Osteoblast (primary cell): Measurements from ENCODE around the gene CYP11A1. TPM values are rescaled to one million over a fixed set of nuclear protein-coding genes. Genes with fewer than 3 reads are reported as not detected.

Experiments used
- DNase-seq: peaks from one replicate; pipeline ENCODE4 v3.0.0; 2011; ENCODE audit warnings: low spot score, mixed read lengths; ENCODE audit not compliant: insufficient read length; ENCODE audit errors: missing footprints
- H2AFZ ChIP-seq: 2 replicates; pipeline ENCODE4 v1.6.0; 2011; ENCODE audit warnings: mild to moderate bottlenecking, low read length
- H3K27ac ChIP-seq: 2 replicates; pipeline ENCODE4 v1.5.1; 2011; ENCODE audit warnings: mild to moderate bottlenecking, low read depth, low read length, moderate library complexity
- H3K27me3 ChIP-seq: 2 replicates; pipeline ENCODE4 v1.6.0; 2012; ENCODE audit warnings: mild to moderate bottlenecking, control low read depth, inconsistent platforms, low read length, moderate library complexity; ENCODE audit not compliant: insufficient read depth
- H3K36me3 ChIP-seq: 2 replicates; pipeline ENCODE4 v1.5.1; 2011; ENCODE audit warnings: mild to moderate bottlenecking, low read length, control low read depth, moderate library complexity; ENCODE audit not compliant: insufficient read depth
- H3K4me1 ChIP-seq: 2 replicates; pipeline ENCODE4 v1.5.1; 2011; ENCODE audit warnings: mild to moderate bottlenecking, low read length, control low read depth, moderate library complexity; ENCODE audit not compliant: insufficient read depth
- H3K4me2 ChIP-seq: 2 replicates; pipeline ENCODE4 v1.6.0; 2011; ENCODE audit warnings: mild to moderate bottlenecking, low read length; ENCODE audit not compliant: insufficient read depth
- H3K4me3 ChIP-seq: fragments of 200-600 bp; sonication (generic); 3 replicates; pipeline ENCODE4 v1.5.1; 2012; ENCODE audit warnings: mild to moderate bottlenecking, low read length, inconsistent platforms; ENCODE audit not compliant: insufficient read depth
- H3K79me2 ChIP-seq: 2 replicates; pipeline ENCODE4 v1.6.0; 2012; ENCODE audit warnings: mild to moderate bottlenecking, low read length, control low read depth, inconsistent platforms; ENCODE audit not compliant: insufficient read depth
- H3K9me3 ChIP-seq: 2 replicates; pipeline ENCODE4 v1.5.1; 2011; ENCODE audit warnings: low read depth, low read length, control low read depth
- H4K20me1 ChIP-seq: 2 replicates; pipeline ENCODE4 v1.6.0; 2012; ENCODE audit warnings: mild to moderate bottlenecking, low read length, control low read depth; ENCODE audit not compliant: insufficient read depth
- total RNA-seq: library from RNA; depleted of rRNA; stranded (reverse); fragments of >200 nt; gene quantifications from 2 replicates; pipeline ENCODE4 v1.2.3, GENCODE V29; 2012
- TF ChIP-seq, protein P1 (sequence below): IDR thresholded peaks from 2 replicates; pipeline ENCODE4 v1.5.1; 2011; ENCODE audit warnings: mild to moderate bottlenecking, low read depth, low read length, moderate library complexity; ENCODE audit errors: extremely low read depth

Gene CYP11A1
- total RNA-seq, 1 donor: 1.4 TPM

DNA sequence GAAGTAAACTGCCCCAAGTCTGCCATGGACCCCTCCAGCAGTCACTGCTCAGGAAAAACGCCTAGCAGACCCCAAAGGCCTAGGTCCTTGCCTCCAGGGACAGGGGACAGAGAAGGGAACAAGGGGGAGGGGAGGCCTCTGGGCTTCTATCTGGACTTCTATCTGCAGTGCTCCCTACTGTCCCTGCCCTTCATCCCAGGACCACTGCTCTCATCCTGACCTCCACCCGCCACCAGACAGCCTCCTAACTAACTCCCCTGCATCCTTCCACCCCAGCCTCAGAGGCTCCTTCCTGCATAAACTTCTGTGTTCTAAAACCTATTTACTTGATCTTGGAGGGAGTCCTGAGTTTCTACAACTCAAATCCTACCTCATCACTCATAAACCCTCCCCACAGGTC, 40.9 kb upstream of the CYP11A1 start:
- DNase-seq: no peak
- peak overlapping the region; percentile 88 for H3K27ac ChIP-seq
- H3K4me3 ChIP-seq: no peak overlapping the region
- peaks cover 51% of the 10 kb centered on the region for H3K4me1 ChIP-seq
- H3K9me3 ChIP-seq: no peaks in the 10 kb centered on the region
- TF ChIP-seq, protein P1, sequence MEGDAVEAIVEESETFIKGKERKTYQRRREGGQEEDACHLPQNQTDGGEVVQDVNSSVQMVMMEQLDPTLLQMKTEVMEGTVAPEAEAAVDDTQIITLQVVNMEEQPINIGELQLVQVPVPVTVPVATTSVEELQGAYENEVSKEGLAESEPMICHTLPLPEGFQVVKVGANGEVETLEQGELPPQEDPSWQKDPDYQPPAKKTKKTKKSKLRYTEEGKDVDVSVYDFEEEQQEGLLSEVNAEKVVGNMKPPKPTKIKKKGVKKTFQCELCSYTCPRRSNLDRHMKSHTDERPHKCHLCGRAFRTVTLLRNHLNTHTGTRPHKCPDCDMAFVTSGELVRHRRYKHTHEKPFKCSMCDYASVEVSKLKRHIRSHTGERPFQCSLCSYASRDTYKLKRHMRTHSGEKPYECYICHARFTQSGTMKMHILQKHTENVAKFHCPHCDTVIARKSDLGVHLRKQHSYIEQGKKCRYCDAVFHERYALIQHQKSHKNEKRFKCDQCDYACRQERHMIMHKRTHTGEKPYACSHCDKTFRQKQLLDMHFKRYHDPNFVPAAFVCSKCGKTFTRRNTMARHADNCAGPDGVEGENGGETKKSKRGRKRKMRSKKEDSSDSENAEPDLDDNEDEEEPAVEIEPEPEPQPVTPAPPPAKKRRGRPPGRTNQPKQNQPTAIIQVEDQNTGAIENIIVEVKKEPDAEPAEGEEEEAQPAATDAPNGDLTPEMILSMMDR: no peak
- H3K4me2 ChIP-seq: peak overlapping the region; percentile 61
- H3K27me3 ChIP-seq: no peaks in the 10 kb centered on the region
- peaks cover 4% of the 10 kb centered on the region for H4K20me1 ChIP-seq
- peaks cover 12% of the 10 kb centered on the region for H3K79me2 ChIP-seq
- peaks cover 40% of the 10 kb centered on the region for H3K36me3 ChIP-seq
- H2AFZ ChIP-seq: no peak overlapping the region

DNA sequence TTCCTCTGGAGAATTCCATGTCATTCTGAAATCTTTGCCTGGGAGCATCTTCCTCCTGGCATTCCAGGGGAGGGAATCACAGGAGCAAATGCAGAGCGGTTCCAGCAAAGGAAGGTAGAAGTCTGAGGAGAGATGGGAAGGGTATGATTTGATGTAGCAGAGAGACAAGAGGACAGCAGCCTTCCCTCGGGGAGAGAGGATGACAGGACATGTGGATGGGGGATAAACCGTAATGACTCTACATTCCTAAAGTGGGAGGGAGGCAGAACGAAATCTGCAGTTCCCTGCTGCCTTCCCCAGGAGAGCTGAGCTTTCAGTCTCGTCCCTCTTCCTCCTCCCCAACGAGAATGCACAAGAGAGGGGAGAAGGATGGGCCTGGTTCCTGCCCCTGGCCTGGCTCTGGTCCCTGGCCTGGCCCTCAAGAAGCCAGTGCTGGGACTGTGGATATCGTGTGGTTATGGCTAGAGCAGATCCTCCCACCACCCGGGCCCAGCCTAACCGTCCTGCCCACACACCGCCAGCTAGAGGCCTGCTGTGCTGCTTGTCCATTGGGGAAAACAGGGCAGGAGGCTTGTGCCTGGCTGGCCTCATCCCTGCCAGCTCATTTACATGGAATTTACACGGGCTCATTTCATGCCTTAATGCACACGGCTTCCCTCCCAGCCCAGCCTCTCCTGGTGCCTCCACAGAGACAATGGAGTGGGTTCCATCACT, 39.7 kb upstream of the CYP11A1 start:
- Histone ChIP-seq H4K20me1 (peaks cover 1% of the 10 kb centered on the region), H3K36me3 (peaks cover 29% of the 10 kb centered on the region), H3K27me3 (no peaks in the 10 kb centered on the region), H3K4me1 (peaks cover 51% of the 10 kb centered on the region), H2AFZ (peak overlapping the region; percentile 52), H3K4me3 (peak overlapping the region; percentile 27), H3K27ac (peak overlapping the region; percentile 88), H3K4me2 (peak overlapping the region; percentile 68), H3K79me2 (peaks cover 5% of the 10 kb centered on the region), H3K9me3 (no peaks in the 10 kb centered on the region)
- DNase-seq: peak; percentile 100
- TF ChIP-seq, protein P1: no peak

DNA sequence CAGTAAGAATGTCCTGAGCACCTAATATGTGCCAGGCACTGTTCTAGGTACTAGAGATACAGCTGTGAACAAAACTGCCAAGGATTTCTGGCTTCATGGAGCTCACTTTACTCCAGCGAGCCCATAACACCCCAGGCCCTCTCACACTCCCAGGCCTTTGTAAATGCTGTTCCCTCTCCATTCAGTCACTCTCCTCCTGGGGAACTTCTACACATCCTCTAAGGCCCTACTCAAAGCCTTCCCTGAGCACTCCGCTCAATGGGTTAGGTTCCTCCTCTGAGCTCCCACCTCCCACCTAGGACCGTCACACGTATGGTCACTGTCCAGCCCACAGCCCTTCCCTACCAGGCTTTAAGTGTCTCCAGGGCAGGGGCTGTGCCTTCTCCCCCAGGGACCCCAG, 39.1 kb upstream of the CYP11A1 start:
- peaks cover 2% of the 10 kb centered on the region for H3K79me2 ChIP-seq
- H2AFZ ChIP-seq: no peak overlapping the region
- no peak for DNase-seq
- H3K4me3 ChIP-seq: no peak overlapping the region
- H3K4me2 ChIP-seq: peak overlapping the region; percentile 68
- H3K4me1 ChIP-seq: peaks cover 54% of the 10 kb centered on the region
- H3K36me3 ChIP-seq: peaks cover 23% of the 10 kb centered on the region
- H3K27ac ChIP-seq: peak overlapping the region; percentile 88
- no peaks in the 10 kb centered on the region for H3K27me3 ChIP-seq
- TF ChIP-seq, protein P1: no peak
- H3K9me3 ChIP-seq: no peaks in the 10 kb centered on the region
- H4K20me1 ChIP-seq: no peaks in the 10 kb centered on the region

DNA sequence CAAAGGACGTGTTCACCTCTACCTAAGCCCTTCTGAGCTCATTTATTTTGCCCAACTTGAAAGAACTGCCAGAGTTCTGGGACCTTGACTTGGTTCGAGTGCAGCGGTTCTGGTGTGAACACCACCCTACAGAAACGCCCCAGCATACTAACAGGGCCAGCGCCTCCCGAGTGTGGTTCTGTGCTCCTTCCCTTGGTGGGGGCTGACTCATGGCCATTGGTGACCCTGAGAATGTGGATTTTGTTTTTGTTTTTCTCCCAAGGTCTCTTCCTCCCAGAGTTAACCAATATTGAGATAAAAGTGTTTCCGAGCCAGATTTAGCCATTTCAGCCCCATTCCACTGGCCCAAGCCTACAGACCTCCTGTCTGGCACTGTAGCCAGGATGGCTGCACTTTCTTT, 38.4 kb upstream of the CYP11A1 start:
- no peaks in the 10 kb centered on the region for H4K20me1 ChIP-seq
- H3K9me3 ChIP-seq: no peaks in the 10 kb centered on the region
- peaks cover 60% of the 10 kb centered on the region for H3K4me1 ChIP-seq
- H3K27me3 ChIP-seq: no peaks in the 10 kb centered on the region
- DNase-seq: peak; percentile 85
- no peaks in the 10 kb centered on the region for H3K79me2 ChIP-seq
- H3K36me3 ChIP-seq: peaks cover 16% of the 10 kb centered on the region
- TF ChIP-seq, protein P1: no peak
- peak overlapping the region; percentile 5 for H3K4me2 ChIP-seq
- H2AFZ ChIP-seq: no peak overlapping the region
- H3K27ac ChIP-seq: peak overlapping the region; percentile 88
- no peak overlapping the region for H3K4me3 ChIP-seq
